ENCODE results near the gene DNMT3L. TPM values are rescaled to one million over a fixed set of nuclear protein-coding genes. Genes with fewer than 3 reads are reported as not detected.
"Not testable (repeated sequence)": the region's sequence is repeated elsewhere in the genome, so short reads cannot be mapped to it uniquely, and the experiment has no call there.

Gene DNMT3L
- polyA plus RNA-seq, 1 donor (not counting 4 experiments of a cell fraction or from before 2014, with no cell fraction given) = not detected

DNA sequence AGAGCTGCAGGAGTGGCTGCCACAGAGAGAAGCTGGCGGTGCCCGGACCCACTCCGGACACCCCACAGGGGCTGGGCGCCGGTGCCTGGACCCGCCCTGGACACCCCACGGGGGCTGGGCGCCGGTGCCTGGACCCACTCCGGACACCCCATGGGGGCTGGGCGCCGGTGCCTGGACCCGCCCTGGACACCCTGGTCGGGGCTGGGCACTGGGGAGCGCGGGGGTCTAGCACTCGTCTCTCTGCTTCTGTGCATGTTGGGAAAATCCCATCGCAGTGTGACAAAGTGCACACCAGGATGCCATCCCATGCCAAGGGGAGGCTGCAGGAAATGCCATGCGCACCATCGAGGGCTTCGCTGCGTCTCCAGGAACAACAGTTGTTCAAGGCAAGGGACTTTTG lies 32.1 kb downstream of the DNMT3L start:
- H3K36me3 ChIP-seq (ENCODE audit: control insufficient read depth in 2 of 2, extremely low read depth in 1 of 2, insufficient read depth in 2 of 2, low read length in 2 of 2); DNase-seq (ENCODE audit: low read depth, low spot score); H3K79me2 ChIP-seq (ENCODE audit: control insufficient read depth, insufficient read depth, low read length); H3K27me3 ChIP-seq (ENCODE audit: control insufficient read depth, extremely low read depth, insufficient read depth, low read length); dilution Hi-C loops (cut with MboI; ENCODE audit: extremely low pct_ligation_motif_present, low sequenced_read_pairs); H3K9me3 ChIP-seq (ENCODE audit: control insufficient read depth, low read depth, low read length); H3K4me3 ChIP-seq (ENCODE audit: control insufficient read depth in 2 of 3, extremely low read depth in 1 of 3, insufficient read depth in 2 of 3, low read depth in 1 of 3, low read length in 3 of 3); FAIRE-seq; H3K4me1 ChIP-seq (ENCODE audit: control insufficient read depth, extremely low read depth, insufficient read depth, low read length); H3K9ac ChIP-seq (ENCODE audit: control insufficient read depth, extremely low read depth, insufficient read depth, low read length); H3K27ac ChIP-seq (ENCODE audit: control insufficient read depth, insufficient read depth, low read length); H2AFZ ChIP-seq (ENCODE audit: control insufficient read depth, low read length); H4K20me1 ChIP-seq (ENCODE audit: control insufficient read depth, extremely low read depth, insufficient read depth, low read length); H3K4me2 ChIP-seq (ENCODE audit: control insufficient read depth, extremely low read depth, insufficient read depth, low read depth, low read length); H3K9me1 ChIP-seq (ENCODE audit: control insufficient read depth, extremely low read depth, insufficient read depth, low read length): not testable (repeated sequence)

DNA sequence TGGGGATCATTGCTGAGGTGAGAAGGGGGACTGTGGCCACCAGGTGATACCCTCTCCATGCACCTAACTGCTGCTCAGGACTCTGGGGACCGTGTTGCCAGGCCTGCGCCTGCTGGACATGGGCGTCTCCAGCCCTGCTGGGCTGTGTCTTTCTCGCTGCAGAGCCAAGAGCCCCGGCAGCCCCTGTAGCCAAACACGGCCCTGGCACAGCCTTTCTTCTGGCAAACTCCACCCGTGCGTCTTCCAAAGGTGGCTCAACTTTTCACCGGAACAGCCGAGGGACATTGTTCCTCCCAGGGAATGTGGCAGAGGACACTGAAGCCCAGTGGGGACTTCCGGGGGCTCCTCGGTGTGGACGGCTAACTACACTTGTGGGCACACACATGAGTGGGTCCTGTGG lies 33.6 kb downstream of the DNMT3L start:
- DNase-seq (ENCODE audit: low read depth, low spot score); H3K9me1 ChIP-seq (ENCODE audit: control insufficient read depth, extremely low read depth, insufficient read depth, low read length); H3K36me3 ChIP-seq (ENCODE audit: control insufficient read depth in 2 of 2, extremely low read depth in 1 of 2, insufficient read depth in 2 of 2, low read length in 2 of 2); H4K20me1 ChIP-seq (ENCODE audit: control insufficient read depth, extremely low read depth, insufficient read depth, low read length); FAIRE-seq; H3K9ac ChIP-seq (ENCODE audit: control insufficient read depth, extremely low read depth, insufficient read depth, low read length); dilution Hi-C loops (cut with MboI; ENCODE audit: extremely low pct_ligation_motif_present, low sequenced_read_pairs); H3K27ac ChIP-seq (ENCODE audit: control insufficient read depth, insufficient read depth, low read length); H3K27me3 ChIP-seq (ENCODE audit: control insufficient read depth, extremely low read depth, insufficient read depth, low read length); H3K9me3 ChIP-seq (ENCODE audit: control insufficient read depth, low read depth, low read length); H2AFZ ChIP-seq (ENCODE audit: control insufficient read depth, low read length); H3K4me2 ChIP-seq (ENCODE audit: control insufficient read depth, extremely low read depth, insufficient read depth, low read depth, low read length); H3K4me3 ChIP-seq (ENCODE audit: control insufficient read depth in 2 of 3, extremely low read depth in 1 of 3, insufficient read depth in 2 of 3, low read depth in 1 of 3, low read length in 3 of 3); H3K79me2 ChIP-seq (ENCODE audit: control insufficient read depth, insufficient read depth, low read length); H3K4me1 ChIP-seq (ENCODE audit: control insufficient read depth, extremely low read depth, insufficient read depth, low read length): not testable (repeated sequence)

DNA sequence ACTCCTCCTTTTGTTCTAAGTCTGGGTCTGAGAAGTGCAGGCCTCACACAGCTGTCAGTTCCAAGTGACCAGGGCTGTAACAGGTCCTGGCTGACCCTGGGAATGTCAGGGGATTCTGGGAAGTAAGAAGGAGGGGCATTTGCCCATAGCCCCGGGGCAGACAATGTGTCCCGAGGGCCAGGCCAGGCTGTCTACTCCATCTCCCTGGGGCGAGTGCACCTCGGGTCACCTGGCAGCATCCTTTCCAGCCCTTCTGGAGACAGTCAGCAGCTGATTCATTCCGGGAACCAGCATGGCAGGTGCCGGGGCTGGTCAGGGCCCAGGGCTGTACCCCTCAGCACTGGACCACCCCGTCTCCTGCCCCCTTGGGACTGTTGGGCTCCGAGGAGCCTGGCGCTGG lies 34.1 kb downstream of the DNMT3L start:
- H3K9me1 ChIP-seq (ENCODE audit: control insufficient read depth, extremely low read depth, insufficient read depth, low read length); H2AFZ ChIP-seq (ENCODE audit: control insufficient read depth, low read length); H3K27me3 ChIP-seq (ENCODE audit: control insufficient read depth, extremely low read depth, insufficient read depth, low read length); H3K9ac ChIP-seq (ENCODE audit: control insufficient read depth, extremely low read depth, insufficient read depth, low read length); H3K27ac ChIP-seq (ENCODE audit: control insufficient read depth, insufficient read depth, low read length); dilution Hi-C loops (cut with MboI; ENCODE audit: extremely low pct_ligation_motif_present, low sequenced_read_pairs); DNase-seq (ENCODE audit: low read depth, low spot score); H3K4me3 ChIP-seq (ENCODE audit: control insufficient read depth in 2 of 3, extremely low read depth in 1 of 3, insufficient read depth in 2 of 3, low read depth in 1 of 3, low read length in 3 of 3); H3K4me1 ChIP-seq (ENCODE audit: control insufficient read depth, extremely low read depth, insufficient read depth, low read length); H3K4me2 ChIP-seq (ENCODE audit: control insufficient read depth, extremely low read depth, insufficient read depth, low read depth, low read length); FAIRE-seq; H4K20me1 ChIP-seq (ENCODE audit: control insufficient read depth, extremely low read depth, insufficient read depth, low read length); H3K36me3 ChIP-seq (ENCODE audit: control insufficient read depth in 2 of 2, extremely low read depth in 1 of 2, insufficient read depth in 2 of 2, low read length in 2 of 2); H3K79me2 ChIP-seq (ENCODE audit: control insufficient read depth, insufficient read depth, low read length); H3K9me3 ChIP-seq (ENCODE audit: control insufficient read depth, low read depth, low read length): not testable (repeated sequence)

DNA sequence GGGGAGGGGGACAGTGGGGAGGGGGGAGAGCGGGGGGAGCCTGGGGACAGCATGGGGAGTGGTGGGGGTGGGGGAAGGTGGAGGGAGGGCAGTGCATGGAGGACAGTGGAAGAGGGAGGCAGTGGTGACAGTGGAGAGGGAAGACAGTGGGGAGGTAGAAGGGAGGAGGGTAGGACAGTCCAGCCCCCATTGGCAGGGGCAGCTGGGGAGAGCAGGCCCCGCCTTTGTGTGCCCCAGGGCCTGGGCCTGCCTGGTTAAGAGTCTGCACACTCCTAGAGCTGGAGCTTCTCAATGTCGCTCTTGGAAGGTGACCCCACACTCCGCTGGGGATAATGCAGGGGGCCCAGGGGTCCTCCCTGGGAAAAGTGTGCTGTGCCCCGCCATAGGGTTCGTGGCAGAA lies 36.1 kb downstream of the DNMT3L start:
- H3K4me1 ChIP-seq (ENCODE audit: control insufficient read depth, extremely low read depth, insufficient read depth, low read length); H3K4me3 ChIP-seq (ENCODE audit: control insufficient read depth in 2 of 3, extremely low read depth in 1 of 3, insufficient read depth in 2 of 3, low read depth in 1 of 3, low read length in 3 of 3); H3K27me3 ChIP-seq (ENCODE audit: control insufficient read depth, extremely low read depth, insufficient read depth, low read length); DNase-seq (ENCODE audit: low read depth, low spot score); H3K4me2 ChIP-seq (ENCODE audit: control insufficient read depth, extremely low read depth, insufficient read depth, low read depth, low read length); H3K9me3 ChIP-seq (ENCODE audit: control insufficient read depth, low read depth, low read length); dilution Hi-C loops (cut with MboI; ENCODE audit: extremely low pct_ligation_motif_present, low sequenced_read_pairs); H4K20me1 ChIP-seq (ENCODE audit: control insufficient read depth, extremely low read depth, insufficient read depth, low read length); H3K36me3 ChIP-seq (ENCODE audit: control insufficient read depth in 2 of 2, extremely low read depth in 1 of 2, insufficient read depth in 2 of 2, low read length in 2 of 2); H2AFZ ChIP-seq (ENCODE audit: control insufficient read depth, low read length); FAIRE-seq; H3K27ac ChIP-seq (ENCODE audit: control insufficient read depth, insufficient read depth, low read length); H3K9me1 ChIP-seq (ENCODE audit: control insufficient read depth, extremely low read depth, insufficient read depth, low read length); H3K79me2 ChIP-seq (ENCODE audit: control insufficient read depth, insufficient read depth, low read length); H3K9ac ChIP-seq (ENCODE audit: control insufficient read depth, extremely low read depth, insufficient read depth, low read length): not testable (repeated sequence)

DNA sequence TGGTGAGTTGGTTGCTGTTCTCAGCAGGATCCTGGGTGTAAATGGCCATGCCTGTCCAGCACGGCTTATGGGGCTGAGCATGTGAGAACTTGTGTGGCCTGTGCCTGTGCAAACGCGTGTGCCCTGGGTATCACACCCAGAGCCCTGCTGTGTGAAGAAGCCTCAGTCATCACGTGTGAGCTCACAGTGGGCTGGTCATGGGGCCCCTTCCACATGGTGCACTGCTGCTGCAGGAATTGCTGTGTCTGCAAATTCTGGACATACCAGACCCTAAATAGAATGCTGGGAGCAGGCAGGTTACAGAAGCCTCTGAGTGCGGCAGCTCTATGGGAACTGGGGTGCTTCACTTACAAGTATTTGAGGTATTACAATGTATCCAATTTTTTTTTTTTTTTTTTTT lies 38.4 kb downstream of the DNMT3L start:
- DNase-seq (ENCODE audit: low read depth, low spot score); H3K9me3 ChIP-seq (ENCODE audit: control insufficient read depth, low read depth, low read length); H3K4me2 ChIP-seq (ENCODE audit: control insufficient read depth, extremely low read depth, insufficient read depth, low read depth, low read length); dilution Hi-C loops (cut with MboI; ENCODE audit: extremely low pct_ligation_motif_present, low sequenced_read_pairs); H3K27ac ChIP-seq (ENCODE audit: control insufficient read depth, insufficient read depth, low read length); H3K9ac ChIP-seq (ENCODE audit: control insufficient read depth, extremely low read depth, insufficient read depth, low read length); H3K27me3 ChIP-seq (ENCODE audit: control insufficient read depth, extremely low read depth, insufficient read depth, low read length); H3K36me3 ChIP-seq (ENCODE audit: control insufficient read depth in 2 of 2, extremely low read depth in 1 of 2, insufficient read depth in 2 of 2, low read length in 2 of 2); H3K9me1 ChIP-seq (ENCODE audit: control insufficient read depth, extremely low read depth, insufficient read depth, low read length); H2AFZ ChIP-seq (ENCODE audit: control insufficient read depth, low read length); H3K79me2 ChIP-seq (ENCODE audit: control insufficient read depth, insufficient read depth, low read length); H3K4me3 ChIP-seq (ENCODE audit: control insufficient read depth in 2 of 3, extremely low read depth in 1 of 3, insufficient read depth in 2 of 3, low read depth in 1 of 3, low read length in 3 of 3); H4K20me1 ChIP-seq (ENCODE audit: control insufficient read depth, extremely low read depth, insufficient read depth, low read length); H3K4me1 ChIP-seq (ENCODE audit: control insufficient read depth, extremely low read depth, insufficient read depth, low read length): not testable (repeated sequence)
- peak; percentile 63 for FAIRE-seq
